ENCODE data around the gene CACNA2D2. TPM values are rescaled to one million over a fixed set of nuclear protein-coding genes. Genes with fewer than 3 reads are reported as not detected.

CACNA2D2 gene
- total and polyA plus RNA-seq, 2 donors from 2014 or later: 3.6 to 6.0 TPM

DNA sequence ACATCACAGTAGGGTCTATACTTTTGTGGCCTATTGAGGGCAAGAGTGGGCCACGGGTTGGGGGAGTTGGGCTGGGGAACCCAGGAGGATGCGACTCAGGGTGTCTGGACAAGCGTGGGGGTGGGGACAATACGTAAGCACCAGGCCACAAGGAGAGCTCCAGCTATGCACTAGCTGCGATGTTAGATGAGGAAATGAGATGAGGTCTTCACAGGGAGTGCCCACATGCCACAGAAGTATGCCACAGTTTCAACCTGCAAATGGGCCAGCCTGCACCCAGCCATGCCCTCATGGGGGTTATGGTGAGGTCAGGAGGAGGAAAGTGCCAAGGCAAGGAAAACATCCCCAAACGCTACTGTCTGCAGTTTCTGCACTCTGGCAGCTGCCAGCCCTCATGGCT lies 30.5 kb downstream of the CACNA2D2 start:
- no peak overlapping the region for H3K4me3 ChIP-seq (ENCODE audit: low read length in 3 of 3)
- no peak for FAIRE-seq
- no peak overlapping the region for H3K27ac ChIP-seq (ENCODE audit: low read depth in 2 of 2, low read length in 2 of 2)
- H3K9ac ChIP-seq (ENCODE audit: low read length in 3 of 3): no peak overlapping the region
- H3K9me3 ChIP-seq (ENCODE audit: control insufficient read depth in 2 of 3, insufficient read depth in 1 of 3, low read length in 3 of 3): no peaks in the 10 kb centered on the region
- TF ChIP-seq, protein P1, sequence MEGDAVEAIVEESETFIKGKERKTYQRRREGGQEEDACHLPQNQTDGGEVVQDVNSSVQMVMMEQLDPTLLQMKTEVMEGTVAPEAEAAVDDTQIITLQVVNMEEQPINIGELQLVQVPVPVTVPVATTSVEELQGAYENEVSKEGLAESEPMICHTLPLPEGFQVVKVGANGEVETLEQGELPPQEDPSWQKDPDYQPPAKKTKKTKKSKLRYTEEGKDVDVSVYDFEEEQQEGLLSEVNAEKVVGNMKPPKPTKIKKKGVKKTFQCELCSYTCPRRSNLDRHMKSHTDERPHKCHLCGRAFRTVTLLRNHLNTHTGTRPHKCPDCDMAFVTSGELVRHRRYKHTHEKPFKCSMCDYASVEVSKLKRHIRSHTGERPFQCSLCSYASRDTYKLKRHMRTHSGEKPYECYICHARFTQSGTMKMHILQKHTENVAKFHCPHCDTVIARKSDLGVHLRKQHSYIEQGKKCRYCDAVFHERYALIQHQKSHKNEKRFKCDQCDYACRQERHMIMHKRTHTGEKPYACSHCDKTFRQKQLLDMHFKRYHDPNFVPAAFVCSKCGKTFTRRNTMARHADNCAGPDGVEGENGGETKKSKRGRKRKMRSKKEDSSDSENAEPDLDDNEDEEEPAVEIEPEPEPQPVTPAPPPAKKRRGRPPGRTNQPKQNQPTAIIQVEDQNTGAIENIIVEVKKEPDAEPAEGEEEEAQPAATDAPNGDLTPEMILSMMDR (IDR thresholded peaks at IDR 0.05; ENCODE audit: borderline replicate concordance, extremely low read depth, insufficient read depth): no peak
- no peaks in the 10 kb centered on the region for H3K4me1 ChIP-seq (ENCODE audit: control insufficient read depth in 2 of 3, insufficient read depth in 2 of 3, low read depth in 1 of 3, low read length in 3 of 3)
- no peak for DNase-seq
- intact Hi-C loops (cut with DNase I): no loop called here
- H3K36me3 ChIP-seq (ENCODE audit: control insufficient read depth in 2 of 3, insufficient read depth in 3 of 3, low read length in 3 of 3): no peaks in the 10 kb centered on the region
- H3K27me3 ChIP-seq (ENCODE audit: control insufficient read depth, insufficient read depth, low read length): no peaks in the 10 kb centered on the region

DNA sequence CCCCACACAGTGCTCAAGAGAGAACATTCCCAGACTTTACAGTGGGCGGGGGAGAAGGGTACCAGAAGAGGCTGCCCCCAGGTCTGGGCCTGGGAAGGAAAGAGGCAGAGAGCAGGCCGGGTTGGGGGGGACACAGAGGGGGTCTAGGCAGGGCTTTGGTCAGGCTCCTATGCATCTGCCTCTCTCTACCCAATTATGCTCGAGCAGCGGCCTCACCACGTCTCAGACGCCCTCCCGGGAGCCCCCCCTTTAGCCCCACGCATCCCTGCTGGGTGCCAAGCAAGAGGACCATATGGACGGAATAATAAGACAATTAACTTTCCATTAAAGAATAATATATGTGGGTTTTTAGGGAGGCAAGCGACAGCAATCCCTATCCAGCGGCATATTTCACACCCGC lies 32.8 kb downstream of the CACNA2D2 start:
- Histone ChIP-seq H3K36me3 (ENCODE audit: control insufficient read depth in 2 of 3, insufficient read depth in 3 of 3, low read length in 3 of 3) (no peaks in the 10 kb centered on the region), H3K9me3 (ENCODE audit: control insufficient read depth in 2 of 3, insufficient read depth in 1 of 3, low read length in 3 of 3) (no peaks in the 10 kb centered on the region), H3K9ac (ENCODE audit: low read length in 3 of 3) (no peak overlapping the region), H3K4me1 (ENCODE audit: control insufficient read depth in 2 of 3, insufficient read depth in 2 of 3, low read depth in 1 of 3, low read length in 3 of 3) (no peaks in the 10 kb centered on the region), H3K27me3 (ENCODE audit: control insufficient read depth, insufficient read depth, low read length) (no peaks in the 10 kb centered on the region), H3K27ac (ENCODE audit: low read depth in 2 of 2, low read length in 2 of 2) (no peak overlapping the region), H3K4me3 (ENCODE audit: low read length in 3 of 3) (no peak overlapping the region)
- intact Hi-C loops (cut with DNase I): no loop called here
- TF ChIP-seq, protein P1 (IDR thresholded peaks at IDR 0.05; ENCODE audit: borderline replicate concordance, extremely low read depth, insufficient read depth): no peak
- no peak for FAIRE-seq
- DNase-seq: no peak

DNA sequence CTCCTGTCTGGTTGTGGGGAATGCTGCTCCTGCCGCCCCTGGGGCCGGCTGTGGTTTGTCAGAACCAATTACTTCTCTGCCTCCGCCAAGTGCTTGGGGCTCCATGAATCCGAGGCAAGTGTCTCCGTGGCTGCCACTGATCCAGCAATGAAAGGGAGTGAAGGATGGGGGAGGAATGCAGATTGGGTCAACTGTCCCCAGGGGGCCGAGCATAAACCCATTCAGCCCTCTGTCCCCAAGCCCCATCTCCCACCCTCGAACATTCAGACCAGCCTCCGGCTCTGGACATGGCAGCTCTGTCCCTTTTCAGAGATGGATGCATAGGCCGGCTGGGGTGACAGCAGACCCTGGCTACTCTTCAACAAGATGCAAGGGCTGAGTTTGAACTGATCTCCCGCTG lies 35.5 kb downstream of the CACNA2D2 start:
- H3K4me3 ChIP-seq (ENCODE audit: low read length in 3 of 3): no peak overlapping the region
- H3K36me3 ChIP-seq (ENCODE audit: control insufficient read depth in 2 of 3, insufficient read depth in 3 of 3, low read length in 3 of 3): no peaks in the 10 kb centered on the region
- H3K27me3 ChIP-seq (ENCODE audit: control insufficient read depth, insufficient read depth, low read length): no peaks in the 10 kb centered on the region
- FAIRE-seq (no peak), DNase-seq (no peak)
- H3K4me1 ChIP-seq (ENCODE audit: control insufficient read depth in 2 of 3, insufficient read depth in 2 of 3, low read depth in 1 of 3, low read length in 3 of 3): no peaks in the 10 kb centered on the region
- intact Hi-C loops (cut with DNase I): no loop called here
- TF ChIP-seq, protein P1 (IDR thresholded peaks at IDR 0.05; ENCODE audit: borderline replicate concordance, extremely low read depth, insufficient read depth): no peak
- no peak overlapping the region for H3K9ac ChIP-seq (ENCODE audit: low read length in 3 of 3)
- H3K27ac ChIP-seq (ENCODE audit: low read depth in 2 of 2, low read length in 2 of 2): no peak overlapping the region
- no peaks in the 10 kb centered on the region for H3K9me3 ChIP-seq (ENCODE audit: control insufficient read depth in 2 of 3, insufficient read depth in 1 of 3, low read length in 3 of 3)

DNA sequence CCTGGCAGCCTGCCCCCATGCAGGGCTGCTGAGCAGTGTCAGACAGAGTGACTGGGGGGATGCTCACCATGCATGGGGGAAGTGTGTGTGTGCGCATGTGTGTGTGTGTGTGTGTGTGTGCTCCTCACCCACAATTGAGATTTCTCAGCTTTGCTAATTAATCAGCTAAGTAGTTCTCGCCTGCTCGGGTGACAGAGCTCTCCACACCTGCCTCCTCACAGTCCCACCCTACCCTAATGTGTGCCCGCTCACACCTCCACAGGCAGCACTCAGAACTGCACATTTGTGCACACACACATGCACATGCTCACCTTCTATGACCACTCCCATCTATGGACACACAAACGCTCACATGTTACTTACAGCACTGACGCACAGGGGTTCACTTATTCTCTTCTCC lies 37.3 kb downstream of the CACNA2D2 start:
- intact Hi-C loops (cut with DNase I): no loop called here
- H3K9ac ChIP-seq (ENCODE audit: low read length in 3 of 3): no peak overlapping the region
- TF ChIP-seq, protein P1 (IDR thresholded peaks at IDR 0.05; ENCODE audit: borderline replicate concordance, extremely low read depth, insufficient read depth): no peak
- no peak overlapping the region for H3K27ac ChIP-seq (ENCODE audit: low read depth in 2 of 2, low read length in 2 of 2)
- no peaks in the 10 kb centered on the region for H3K9me3 ChIP-seq (ENCODE audit: control insufficient read depth in 2 of 3, insufficient read depth in 1 of 3, low read length in 3 of 3)
- DNase-seq (no peak), FAIRE-seq (no peak)
- no peaks in the 10 kb centered on the region for H3K36me3 ChIP-seq (ENCODE audit: control insufficient read depth in 2 of 3, insufficient read depth in 3 of 3, low read length in 3 of 3)
- no peaks in the 10 kb centered on the region for H3K27me3 ChIP-seq (ENCODE audit: control insufficient read depth, insufficient read depth, low read length)
- H3K4me1 ChIP-seq (ENCODE audit: control insufficient read depth in 2 of 3, insufficient read depth in 2 of 3, low read depth in 1 of 3, low read length in 3 of 3): no peaks in the 10 kb centered on the region
- H3K4me3 ChIP-seq (ENCODE audit: low read length in 3 of 3): no peak overlapping the region

All from kidney (tissue), 14 donors.